ENCODE measurements around the gene BACH1. TPM values are rescaled to one million over a fixed set of nuclear protein-coding genes. Genes with fewer than 3 reads are reported as not detected.
"Not testable (repeated sequence)": the region's sequence is repeated elsewhere in the genome, so short reads cannot be mapped to it uniquely, and the experiment has no call there.

BACH1 gene
- total and polyA plus RNA-seq, 2 donors (not counting 1 experiment from before 2014, with no cell fraction given) = 10.1 to 221 TPM

- DNase-seq = no peak
- Mint-ChIP-seq H3K9me3 (ENCODE audit: insufficient read depth) (peaks cover 6% of the 10 kb centered on the region), H3K27me3 (no peaks in the 10 kb centered on the region), H3K4me3 (no peak overlapping the region), H3K4me1 (no peaks in the 10 kb centered on the region), H3K27ac (no peak overlapping the region)
- Histone ChIP-seq H3K36me3 (replicated peaks in 1 of 2; ENCODE audit: control extremely low read depth in 1 of 2, control insufficient read depth in 1 of 2, extremely low read depth in 1 of 2, insufficient read depth in 2 of 2, low read length in 1 of 2) (no peaks in the 10 kb centered on the region), H3K27me3 (replicated peaks in 1 of 4; ENCODE audit: control extremely low read depth in 1 of 4, control insufficient read depth in 3 of 4, insufficient read depth in 4 of 4, low read length in 3 of 4) (no peaks in the 10 kb centered on the region), H3K27ac (ENCODE audit: low read length in 2 of 2) (no peak overlapping the region), H3K4me1 (ENCODE audit: control insufficient read depth in 2 of 2, insufficient read depth in 2 of 2, low read length in 2 of 2) (no peaks in the 10 kb centered on the region), H3K9me3 (ENCODE audit: control extremely low read depth in 1 of 3, control insufficient read depth in 2 of 3, insufficient read depth in 1 of 3, low read length in 2 of 3) (peaks cover 0 to 7% (median 0%) of the 10 kb centered on the region in 3 donors), H4K20me1 (ENCODE audit: control insufficient read depth, insufficient read depth, low read length, poor library complexity, severe bottlenecking) (no peaks in the 10 kb centered on the region), H3K9ac (ENCODE audit: low read length) (no peak overlapping the region), H2AFZ (ENCODE audit: insufficient read depth, low read depth, low read length, poor library complexity, severe bottlenecking) (no peak overlapping the region), H3K79me2 (ENCODE audit: control insufficient read depth, insufficient read depth, low read length) (no peaks in the 10 kb centered on the region), H3K4me3 (ENCODE audit: control extremely low read depth in 1 of 5, extremely low read depth in 1 of 5, insufficient read depth in 1 of 5, low read depth in 2 of 5, low read length in 4 of 5) (no peak overlapping the region), H3K4me2 (replicated peaks; ENCODE audit: low read depth, low read length, poor library complexity, severe bottlenecking) (no peak overlapping the region)
- POLR2A ChIA-PET = no interaction called here
- TF ChIP-seq EZH2 (IDR thresholded peaks at IDR 0.05; ENCODE audit: borderline replicate concordance, insufficient read depth, low read depth, low read length, poor library complexity, severe bottlenecking) (no peak), CTCF (IDR thresholded peaks at IDR 0.05) (no peak)
- intact Hi-C loops (cut with micrococcal nuclease) = no loop called here
- CTCF ChIA-PET = no interaction called here
- no peak for ATAC-seq (ENCODE audit: low read depth)
Measured at GRCh38 chr21:29279558-29279957, 19.2 kb upstream of the BACH1 start.

- H3K79me2 ChIP-seq (ENCODE audit: control insufficient read depth, insufficient read depth, low read length); POLR2A ChIA-PET; ATAC-seq (ENCODE audit: low read depth); H3K27me3 ChIP-seq (replicated peaks in 1 of 4; ENCODE audit: control extremely low read depth in 1 of 4, control insufficient read depth in 3 of 4, insufficient read depth in 4 of 4, low read length in 3 of 4); H3K4me1 ChIP-seq (ENCODE audit: control insufficient read depth in 2 of 2, insufficient read depth in 2 of 2, low read length in 2 of 2); H3K36me3 ChIP-seq (replicated peaks in 1 of 2; ENCODE audit: control extremely low read depth in 1 of 2, control insufficient read depth in 1 of 2, extremely low read depth in 1 of 2, insufficient read depth in 2 of 2, low read length in 1 of 2); H3K27ac Mint-ChIP-seq; CTCF ChIA-PET; H3K4me2 ChIP-seq (replicated peaks; ENCODE audit: low read depth, low read length, poor library complexity, severe bottlenecking); H3K4me1 Mint-ChIP-seq; H3K4me3 Mint-ChIP-seq; H3K27ac ChIP-seq (ENCODE audit: low read length in 2 of 2); H3K9me3 ChIP-seq (ENCODE audit: control extremely low read depth in 1 of 3, control insufficient read depth in 2 of 3, insufficient read depth in 1 of 3, low read length in 2 of 3); H3K9me3 Mint-ChIP-seq (ENCODE audit: insufficient read depth); H2AFZ ChIP-seq (ENCODE audit: insufficient read depth, low read depth, low read length, poor library complexity, severe bottlenecking); H3K27me3 Mint-ChIP-seq; H3K4me3 ChIP-seq (ENCODE audit: control extremely low read depth in 1 of 5, extremely low read depth in 1 of 5, insufficient read depth in 1 of 5, low read depth in 2 of 5, low read length in 4 of 5); intact Hi-C loops (cut with micrococcal nuclease); H3K9ac ChIP-seq (ENCODE audit: low read length); H4K20me1 ChIP-seq (ENCODE audit: control insufficient read depth, insufficient read depth, low read length, poor library complexity, severe bottlenecking): not testable (repeated sequence)
- DNase-seq = peak; percentile 15
- WGBS (ENCODE audit: insufficient coverage) = no CpG with 5 or more reads among the region's 3 CpGs
Measured at GRCh38 chr21:29281801-29282200, 16.9 kb upstream of the BACH1 start.

Measured in B cell (primary cell).